Measurements from ENCODE around the gene HECW1.

HECW1 gene

GRCh38 chr7:43337811-43338210 is 225.4 kb downstream of the HECW1 start:
- TF ChIP-seq TCF12 (IDR thresholded peaks at IDR 0.05; ENCODE audit: low read depth), result no peak
- no peak for TF ChIP-seq REST (IDR thresholded peaks at IDR 0.05; ENCODE audit: low read depth)
- TF ChIP-seq CEBPB (IDR thresholded peaks at IDR 0.05), result no peak
- no peak for TF ChIP-seq CREB1 (IDR thresholded peaks at IDR 0.05; ENCODE audit: low read depth)
- TF ChIP-seq, protein P1, sequence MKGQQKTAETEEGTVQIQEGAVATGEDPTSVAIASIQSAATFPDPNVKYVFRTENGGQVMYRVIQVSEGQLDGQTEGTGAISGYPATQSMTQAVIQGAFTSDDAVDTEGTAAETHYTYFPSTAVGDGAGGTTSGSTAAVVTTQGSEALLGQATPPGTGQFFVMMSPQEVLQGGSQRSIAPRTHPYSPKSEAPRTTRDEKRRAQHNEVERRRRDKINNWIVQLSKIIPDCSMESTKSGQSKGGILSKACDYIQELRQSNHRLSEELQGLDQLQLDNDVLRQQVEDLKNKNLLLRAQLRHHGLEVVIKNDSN (IDR thresholded peaks at IDR 0.05), result no peak
- no peak for TF ChIP-seq TAF1 (IDR thresholded peaks at IDR 0.05; ENCODE audit: low read depth)
- TF ChIP-seq NFIC (IDR thresholded peaks at IDR 0.05), result no peak
- TF ChIP-seq RAD21 (IDR thresholded peaks at IDR 0.05; ENCODE audit: low read depth), result no peak
- no peak for TF ChIP-seq EGR1 (IDR thresholded peaks at IDR 0.05)
- TF ChIP-seq ZBTB7A (IDR thresholded peaks at IDR 0.05; ENCODE audit: low read depth), result no peak
- TF ChIP-seq FOXM1 (IDR thresholded peaks at IDR 0.05; ENCODE audit: borderline replicate concordance, low read depth), result no peak
- TF ChIP-seq, protein P2, sequence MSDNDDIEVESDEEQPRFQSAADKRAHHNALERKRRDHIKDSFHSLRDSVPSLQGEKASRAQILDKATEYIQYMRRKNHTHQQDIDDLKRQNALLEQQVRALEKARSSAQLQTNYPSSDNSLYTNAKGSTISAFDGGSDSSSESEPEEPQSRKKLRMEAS (IDR thresholded peaks at IDR 0.05), result no peak

- TF ChIP-seq, protein P2 (IDR thresholded peaks at IDR 0.05), result no peak
- TF ChIP-seq TAF1 (IDR thresholded peaks at IDR 0.05; ENCODE audit: low read depth) (no peak), ZBTB7A (IDR thresholded peaks at IDR 0.05; ENCODE audit: low read depth) (no peak), CREB1 (IDR thresholded peaks at IDR 0.05; ENCODE audit: low read depth) (no peak), EGR1 (IDR thresholded peaks at IDR 0.05) (no peak), REST (IDR thresholded peaks at IDR 0.05; ENCODE audit: low read depth) (no peak), RAD21 (IDR thresholded peaks at IDR 0.05; ENCODE audit: low read depth) (no peak), CEBPB (IDR thresholded peaks at IDR 0.05) (no peak), FOXM1 (IDR thresholded peaks at IDR 0.05; ENCODE audit: borderline replicate concordance, low read depth) (no peak), TEAD4 (IDR thresholded peaks at IDR 0.05) (no peak), EP300 (IDR thresholded peaks at IDR 0.05; ENCODE audit: borderline replicate concordance) (no peak), YY1 (IDR thresholded peaks at IDR 0.05; ENCODE audit: low read depth) (no peak), NFIC (IDR thresholded peaks at IDR 0.05) (no peak), TCF12 (IDR thresholded peaks at IDR 0.05; ENCODE audit: low read depth) (no peak)
- TF ChIP-seq, protein P1 (IDR thresholded peaks at IDR 0.05), result no peak
Observed at GRCh38 chr7:43341132-43341531, 228.7 kb downstream of the HECW1 start.

GRCh38 chr7:43351683-43352082 is 239.2 kb downstream of the HECW1 start:
- TF ChIP-seq REST (IDR thresholded peaks at IDR 0.05; ENCODE audit: low read depth), result no peak

DNA sequence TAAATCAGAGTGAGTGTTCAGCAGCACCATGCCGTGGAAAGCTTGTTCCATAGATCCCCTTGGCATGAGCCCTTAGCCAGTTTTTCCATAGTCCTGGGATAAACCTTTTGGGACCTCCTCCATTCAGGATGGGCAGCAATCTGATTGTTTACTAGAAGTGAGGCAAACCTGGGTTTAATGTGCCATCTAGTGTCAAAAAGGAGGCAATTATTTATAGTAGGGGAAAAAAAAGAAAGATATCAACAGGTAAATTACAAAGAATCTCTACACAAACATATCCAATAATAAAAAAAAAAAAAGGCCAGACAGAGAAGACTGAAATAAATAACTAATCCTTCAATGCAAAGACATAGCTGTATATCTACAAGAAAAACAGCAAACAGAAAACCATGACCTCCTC is 241.5 kb downstream of the HECW1 start:
- TF ChIP-seq TCF12 (IDR thresholded peaks at IDR 0.05; ENCODE audit: low read depth) (no peak), RAD21 (IDR thresholded peaks at IDR 0.05; ENCODE audit: low read depth) (peak; percentile 41)

DNA sequence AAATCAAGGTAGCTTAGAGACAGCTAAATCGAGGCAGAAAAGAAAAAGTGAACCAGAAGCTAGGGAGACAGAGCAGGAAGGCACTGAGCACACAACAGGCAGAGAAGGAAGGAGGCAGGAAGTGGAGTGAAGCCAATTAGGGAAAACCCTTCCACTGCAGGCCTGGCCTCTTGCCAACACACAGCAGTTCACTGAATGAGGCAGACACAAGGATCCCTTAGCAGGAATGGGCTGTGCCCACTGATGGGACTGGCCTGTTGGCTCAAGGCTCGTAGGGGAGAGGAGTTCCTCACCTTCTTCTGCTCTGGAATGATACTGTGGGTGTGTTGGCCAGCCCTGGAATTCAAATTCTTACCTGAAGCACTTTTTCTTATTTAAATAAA is 250.2 kb downstream of the HECW1 start:
- peak; percentile 75 for TF ChIP-seq NFIC (IDR thresholded peaks at IDR 0.05)
- no peak for TF ChIP-seq TEAD4 (IDR thresholded peaks at IDR 0.05)
